ENCODE data around the gene ACOXL. TPM values are rescaled to one million over a fixed set of nuclear protein-coding genes. Genes with fewer than 3 reads are reported as not detected.
A peak's percentile ranks its signal among the peaks of the same experiment; 100 is the strongest.

Gene ACOXL
- polyA plus RNA-seq, 3 donors = 0.35 TPM; not detected in 2

DNA sequence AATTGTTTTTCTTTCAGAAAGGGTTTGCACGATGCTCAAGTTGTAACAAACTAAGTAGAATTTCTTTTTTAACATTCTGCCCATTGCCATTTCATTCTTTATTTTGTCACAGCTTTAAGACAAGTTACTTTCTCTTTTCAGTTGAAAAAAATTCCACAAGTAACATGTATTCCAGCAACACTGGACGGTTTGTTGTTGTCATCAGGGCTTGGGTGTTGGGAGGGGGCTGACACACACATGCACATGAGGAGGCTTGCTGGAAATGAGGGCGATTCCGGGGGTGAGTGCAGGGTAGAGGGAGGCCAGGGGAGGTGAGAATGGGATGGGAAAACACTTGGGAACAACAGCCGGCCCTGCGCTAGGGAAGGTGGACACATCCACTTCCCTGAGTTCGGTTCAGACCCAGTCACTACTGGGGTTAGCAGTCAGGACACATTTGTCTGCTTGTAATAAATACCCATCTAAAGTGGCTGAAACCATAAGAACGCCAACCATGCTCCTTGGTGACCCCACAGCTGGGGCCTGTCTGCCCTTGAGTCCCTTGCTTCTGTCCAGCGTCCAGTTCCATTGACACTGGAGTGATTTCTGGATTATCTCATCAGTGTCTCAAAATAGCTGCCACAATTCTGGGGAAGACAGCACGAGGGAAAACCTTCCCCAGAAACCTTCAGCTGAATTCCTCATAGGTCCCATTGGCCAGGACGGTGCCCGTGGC lies 246.5 kb downstream of the ACOXL start:
- Histone ChIP-seq H3K36me3 (replicated peaks in 1 of 2; ENCODE audit: control insufficient read depth in 1 of 2, insufficient read depth in 2 of 2, low read length in 2 of 2) (no peaks in the 10 kb centered on the region), H2AFZ (ENCODE audit: insufficient read depth, low read depth, low read length, poor library complexity, severe bottlenecking) (no peak overlapping the region), H3K4me3 (replicated peaks in 1 of 3; ENCODE audit: low read depth in 2 of 3, low read length in 3 of 3) (no peak overlapping the region), H3K9me3 (replicated peaks in 1 of 2; ENCODE audit: control insufficient read depth in 1 of 2, insufficient read depth in 1 of 2, low read length in 2 of 2) (peaks cover 2 to 3% of the 10 kb centered on the region in 2 donors), H3K9ac (ENCODE audit: insufficient read depth, low read length, poor library complexity, severe bottlenecking) (no peak overlapping the region), H4K20me1 (ENCODE audit: insufficient read depth, low read length) (no peaks in the 10 kb centered on the region), H3K27ac (ENCODE audit: low read depth in 1 of 2, low read length in 2 of 2) (no peak overlapping the region), H3K4me2 (replicated peaks; ENCODE audit: extremely low read depth, low read length, poor library complexity, severe bottlenecking) (no peak overlapping the region), H3K79me2 (ENCODE audit: insufficient read depth, low read length) (no peaks in the 10 kb centered on the region), H3K4me1 (ENCODE audit: control insufficient read depth in 1 of 2, insufficient read depth in 2 of 2, low read length in 2 of 2) (peaks cover 24 to 43% of the 10 kb centered on the region in 2 donors), H3K27me3 (ENCODE audit: control insufficient read depth in 2 of 2, insufficient read depth in 2 of 2, low read length in 2 of 2) (no peaks in the 10 kb centered on the region)
- no peak for DNase-seq
- 93% methylated on average over 9 of the region's 12 CpGs for WGBS (ENCODE audit: insufficient coverage)
- H3K4me1 Mint-ChIP-seq = peaks cover 39% of the 10 kb centered on the region
- peaks cover under 1 to 10% (median 1%) of the 10 kb centered on the region in 7 donors for H3K9me3 Mint-ChIP-seq
- intact Hi-C loops (cut with micrococcal nuclease) = no loop called here
- H3K27ac Mint-ChIP-seq = peak overlapping the region in 1 of 7 donors; percentile 16
- H3K4me3 Mint-ChIP-seq = no peak overlapping the region
- peaks cover 0 to 4% of the 10 kb centered on the region in 2 donors for H3K36me3 Mint-ChIP-seq
- peaks cover 0 to 7% (median 3%) of the 10 kb centered on the region in 3 donors for H3K27me3 Mint-ChIP-seq (ENCODE audit: low read depth in 3 of 3)
- TF ChIP-seq CTCF (IDR thresholded peaks at IDR 0.05) = no peak

- Histone ChIP-seq H3K4me3 (replicated peaks in 1 of 3; ENCODE audit: low read depth in 2 of 3, low read length in 3 of 3) (no peak overlapping the region), H4K20me1 (ENCODE audit: insufficient read depth, low read length) (no peaks in the 10 kb centered on the region), H3K27me3 (ENCODE audit: control insufficient read depth in 2 of 2, insufficient read depth in 2 of 2, low read length in 2 of 2) (no peaks in the 10 kb centered on the region), H2AFZ (ENCODE audit: insufficient read depth, low read depth, low read length, poor library complexity, severe bottlenecking) (no peak overlapping the region), H3K4me1 (ENCODE audit: control insufficient read depth in 1 of 2, insufficient read depth in 2 of 2, low read length in 2 of 2) (peaks cover 24 to 42% of the 10 kb centered on the region in 2 donors), H3K27ac (ENCODE audit: low read depth in 1 of 2, low read length in 2 of 2) (no peak overlapping the region), H3K79me2 (ENCODE audit: insufficient read depth, low read length) (no peaks in the 10 kb centered on the region), H3K36me3 (replicated peaks in 1 of 2; ENCODE audit: control insufficient read depth in 1 of 2, insufficient read depth in 2 of 2, low read length in 2 of 2) (no peaks in the 10 kb centered on the region), H3K9me3 (replicated peaks in 1 of 2; ENCODE audit: control insufficient read depth in 1 of 2, insufficient read depth in 1 of 2, low read length in 2 of 2) (no peaks in the 10 kb centered on the region), H3K9ac (ENCODE audit: insufficient read depth, low read length, poor library complexity, severe bottlenecking) (no peak overlapping the region), H3K4me2 (replicated peaks; ENCODE audit: extremely low read depth, low read length, poor library complexity, severe bottlenecking) (no peak overlapping the region)
- H3K27ac Mint-ChIP-seq = peak overlapping the region in 4 of 7 donors; percentile 7 to 74 (median 27)
- peaks cover 0 to 7% (median 3%) of the 10 kb centered on the region in 3 donors for H3K27me3 Mint-ChIP-seq (ENCODE audit: low read depth in 3 of 3)
- intact Hi-C loops (cut with micrococcal nuclease) = no loop called here
- DNase-seq = peak; percentile 12 to 40 (median 16)
- peaks cover 0 to 4% of the 10 kb centered on the region in 2 donors for H3K36me3 Mint-ChIP-seq
- H3K4me1 Mint-ChIP-seq = peaks cover 40% of the 10 kb centered on the region
- TF ChIP-seq CTCF (IDR thresholded peaks at IDR 0.05) = no peak
- 80% methylated on average over 7 of the region's 10 CpGs for WGBS (ENCODE audit: insufficient coverage)
- no peak overlapping the region for H3K4me3 Mint-ChIP-seq
- H3K9me3 Mint-ChIP-seq = peaks cover 0 to 4% (median 0%) of the 10 kb centered on the region in 7 donors
These were observed 247.3 kb downstream of the ACOXL start for GRCh38 chr2:110979471-110980338.
